Parathyroid adenoma (tissue), 2 donors: ENCODE measurements around the gene PRKN.

Experiments used
- H2AFZ ChIP-seq: fragments of 300-600 bp; sonication (generic); one replicate; pipeline ENCODE4 v1.7.0; 2017; ENCODE audit warnings: antibody characterized with exemption, mild to moderate bottlenecking
- H3K27ac ChIP-seq: fragments of 300-600 bp; sonication (generic); one replicate; pipeline ENCODE4 v1.7.0; 2017
- H3K27me3 ChIP-seq: fragments of 300-600 bp; sonication (generic); one replicate; pipeline ENCODE4 v1.7.0; 2017; ENCODE audit warnings: low read length; ENCODE audit not compliant: control insufficient read depth, insufficient read depth
- H3K36me3 ChIP-seq: fragments of 300-600 bp; sonication (generic); one replicate; pipeline ENCODE4 v1.7.0; 2017; ENCODE audit warnings: low read length; ENCODE audit not compliant: control insufficient read depth, insufficient read depth
- H3K4me1 ChIP-seq: fragments of 300-600 bp; sonication (generic); one replicate; pipeline ENCODE4 v1.7.0; 2017; ENCODE audit warnings: control low read depth
- H3K4me2 ChIP-seq: fragments of 300-600 bp; sonication (generic); one replicate; pipeline ENCODE4 v1.7.0; 2017; ENCODE audit warnings: low read length
- H3K4me3 ChIP-seq: fragments of 300-600 bp; sonication (generic); one replicate; pipeline ENCODE4 v1.7.0; 2017; ENCODE audit warnings: low read depth, low read length
- H3K79me2 ChIP-seq: fragments of 300-600 bp; sonication (generic); one replicate; pipeline ENCODE4 v1.7.0; 2017; ENCODE audit warnings: control low read depth
- H3K9ac ChIP-seq: fragments of 300-600 bp; sonication (generic); one replicate; pipeline ENCODE4 v1.7.0; 2017; ENCODE audit warnings: mild to moderate bottlenecking
- H3K9me3 ChIP-seq: fragments of 300-600 bp; sonication (generic); one replicate; pipeline ENCODE4 v1.7.0; 2017; ENCODE audit warnings: low read length; ENCODE audit not compliant: control insufficient read depth
- CTCF ChIP-seq: fragments of 300-600 bp; sonication (generic); IDR thresholded peaks from one replicate; pipeline ENCODE4 v1.7.0; 2017; ENCODE audit warnings: antibody characterized with exemption, mild to moderate bottlenecking
- donor health status: primary hyperparathyroidism.

Gene PRKN

GRCh38 chr6:161446949-161447348 lies 1280.6 kb downstream of the PRKN start:
- TF ChIP-seq CTCF: no peak
- Histone ChIP-seq H3K9ac (no peak overlapping the region), H3K4me2 (no peak overlapping the region), H3K4me3 (no peak overlapping the region), H3K9me3 (no peaks in the 10 kb centered on the region), H3K27me3 (no peaks in the 10 kb centered on the region), H3K36me3 (no peaks in the 10 kb centered on the region), H3K27ac (no peak overlapping the region), H3K79me2 (no peaks in the 10 kb centered on the region), H3K4me1 (no peaks in the 10 kb centered on the region), H2AFZ (no peak overlapping the region)

- Histone ChIP-seq H3K9ac (no peak overlapping the region), H3K4me2 (no peak overlapping the region), H3K27me3 (no peaks in the 10 kb centered on the region), H2AFZ (no peak overlapping the region), H3K79me2 (no peaks in the 10 kb centered on the region), H3K9me3 (no peaks in the 10 kb centered on the region), H3K4me3 (no peak overlapping the region), H3K36me3 (no peaks in the 10 kb centered on the region), H3K27ac (no peak overlapping the region), H3K4me1 (no peaks in the 10 kb centered on the region)
- no peak for TF ChIP-seq CTCF
Measured at GRCh38 chr6:161446296-161446925, 1281.2 kb downstream of the PRKN start.

GRCh38 chr6:161445021-161445799 lies 1282.4 kb downstream of the PRKN start:
- Histone ChIP-seq H2AFZ (no peak overlapping the region), H3K4me1 (no peaks in the 10 kb centered on the region), H3K36me3 (no peaks in the 10 kb centered on the region), H3K79me2 (no peaks in the 10 kb centered on the region), H3K9ac (no peak overlapping the region), H3K9me3 (no peaks in the 10 kb centered on the region), H3K27me3 (no peaks in the 10 kb centered on the region), H3K4me2 (no peak overlapping the region), H3K4me3 (no peak overlapping the region), H3K27ac (no peak overlapping the region)
- no peak for TF ChIP-seq CTCF

- H3K27ac ChIP-seq: no peak overlapping the region
- no peaks in the 10 kb centered on the region for H3K79me2 ChIP-seq
Measured at GRCh38 chr6:161444464-161444863, 1283.1 kb downstream of the PRKN start.

More at GRCh38 chr6:161444464-161444863, 1283.1 kb downstream of the PRKN start:
- no peak overlapping the region for H3K9ac ChIP-seq
- no peak for TF ChIP-seq CTCF
- H3K36me3 ChIP-seq: no peaks in the 10 kb centered on the region
- no peak overlapping the region for H3K4me2 ChIP-seq
- H2AFZ ChIP-seq: no peak overlapping the region
- no peak overlapping the region for H3K4me3 ChIP-seq
- H3K9me3 ChIP-seq: no peaks in the 10 kb centered on the region
- no peaks in the 10 kb centered on the region for H3K27me3 ChIP-seq
- no peaks in the 10 kb centered on the region for H3K4me1 ChIP-seq
